Measurements from ENCODE around the gene DLD. TPM values are rescaled to one million over a fixed set of nuclear protein-coding genes. Genes with fewer than 3 reads are reported as not detected.

Gene DLD
- polyA plus RNA-seq, 2 of the 4 experiments (the other 2 are of a cell fraction): 129 to 179 TPM

Other genes with a start within 250 kb of the DLD start
- 0.34 and 0.43 TPM in 2 replicates for gene SLC26A4, start 230.4 kb upstream of the DLD start, polyA plus RNA-seq (2011; rRNA removed)
- gene SLC26A4, start 230.4 kb upstream of the DLD start, polyA plus RNA-seq (2017; fragmentation: RNase III; extraction: RNeasy Plus Mini Kit Qiagen cat#74134 plus additional on column Dnase treatment): 0.12 to 0.21 TPM (median 0.13 TPM) in 3 replicates
- 26.1 and 27.3 TPM in 2 replicates for gene CBLL1, start 147.0 kb upstream of the DLD start, polyA plus RNA-seq (2011; rRNA removed)
- gene CBLL1, start 147.0 kb upstream of the DLD start, polyA plus RNA-seq (2017; fragmentation: RNase III; extraction: RNeasy Plus Mini Kit Qiagen cat#74134 plus additional on column Dnase treatment): 40.2 to 46.3 TPM (median 40.5 TPM) in 3 replicates
- gene SLC26A3, start 88.0 kb upstream of the DLD start, polyA plus RNA-seq (2011; rRNA removed): not detected in 2 replicates
- gene SLC26A3, start 88.0 kb upstream of the DLD start, polyA plus RNA-seq (2017; fragmentation: RNase III; extraction: RNeasy Plus Mini Kit Qiagen cat#74134 plus additional on column Dnase treatment): not detected in 3 replicates
- 162 and 208 TPM in 2 replicates for gene LAMB1, start 112.0 kb downstream of the DLD start, polyA plus RNA-seq (2011; rRNA removed)
- 142 to 159 TPM (median 143 TPM) in 3 replicates for gene LAMB1, start 112.0 kb downstream of the DLD start, polyA plus RNA-seq (2017; fragmentation: RNase III; extraction: RNeasy Plus Mini Kit Qiagen cat#74134 plus additional on column Dnase treatment)
- gene LAMB4, start 239.2 kb downstream of the DLD start, polyA plus RNA-seq (2011; rRNA removed): 0.13 and 0.26 TPM in 2 replicates
- 0.19 to 0.45 TPM (median 0.38 TPM) in 3 replicates for gene LAMB4, start 239.2 kb downstream of the DLD start, polyA plus RNA-seq (2017; fragmentation: RNase III; extraction: RNeasy Plus Mini Kit Qiagen cat#74134 plus additional on column Dnase treatment)